ENCODE measurements around the gene LAMB3. TPM values are rescaled to one million over a fixed set of nuclear protein-coding genes. Genes with fewer than 3 reads are reported as not detected.

The LAMB3 gene
- total RNA-seq, 1 donor from 2014 or later, result 4.2 TPM

DNA sequence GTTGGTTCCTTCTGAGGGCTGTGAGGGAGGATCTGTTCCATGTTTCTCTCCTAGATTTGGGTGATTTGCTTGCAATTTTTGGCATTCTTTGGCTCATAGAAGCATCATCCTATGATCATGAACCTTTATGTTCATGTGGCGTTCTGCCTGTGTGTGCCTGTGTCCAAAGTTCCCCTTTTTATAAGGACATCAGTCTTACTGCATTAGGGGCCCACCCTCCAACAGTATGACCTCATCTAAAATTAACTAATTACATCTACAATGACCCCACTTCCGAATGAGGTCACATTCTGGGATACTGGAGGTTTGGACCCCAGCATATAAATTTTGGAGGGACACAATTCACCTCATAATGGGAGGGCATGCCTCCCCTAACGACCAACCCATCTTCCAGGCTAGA, 81.5 kb downstream of the LAMB3 start:
- Histone ChIP-seq H3K27ac (ENCODE audit: low read depth, low read length) (no peak overlapping the region), H2AFZ (ENCODE audit: low read depth, low read length) (no peak overlapping the region), H3K4me3 (ENCODE audit: insufficient read depth, low read depth, low read length) (no peak overlapping the region), H3K9ac (ENCODE audit: low read length) (no peak overlapping the region), H3K36me3 (ENCODE audit: insufficient read depth, low read length) (no peaks in the 10 kb centered on the region), H3K4me1 (ENCODE audit: insufficient read depth, low read length) (peaks cover 5% of the 10 kb centered on the region), H3K9me3 (ENCODE audit: insufficient read depth, low read depth, low read length) (no peaks in the 10 kb centered on the region), H3K4me2 (ENCODE audit: low read length) (no peak overlapping the region), H3K27me3 (ENCODE audit: insufficient read depth, low read length) (peaks cover 32% of the 10 kb centered on the region), H3K79me2 (ENCODE audit: insufficient read depth, low read length) (no peaks in the 10 kb centered on the region), H4K20me1 (ENCODE audit: insufficient read depth, low read length) (no peaks in the 10 kb centered on the region)
- H3K27me3 Mint-ChIP-seq (ENCODE audit: low read depth, unreplicated experiment), result peaks cover 40% of the 10 kb centered on the region
- H3K4me3 Mint-ChIP-seq (ENCODE audit: unreplicated experiment), result no peak overlapping the region
- FAIRE-seq, result no peak
- H3K9me3 Mint-ChIP-seq (ENCODE audit: unreplicated experiment), result no peaks in the 10 kb centered on the region
- peaks cover 14% of the 10 kb centered on the region for H3K4me1 Mint-ChIP-seq (ENCODE audit: low read depth, unreplicated experiment)
- TF ChIP-seq, protein P1, sequence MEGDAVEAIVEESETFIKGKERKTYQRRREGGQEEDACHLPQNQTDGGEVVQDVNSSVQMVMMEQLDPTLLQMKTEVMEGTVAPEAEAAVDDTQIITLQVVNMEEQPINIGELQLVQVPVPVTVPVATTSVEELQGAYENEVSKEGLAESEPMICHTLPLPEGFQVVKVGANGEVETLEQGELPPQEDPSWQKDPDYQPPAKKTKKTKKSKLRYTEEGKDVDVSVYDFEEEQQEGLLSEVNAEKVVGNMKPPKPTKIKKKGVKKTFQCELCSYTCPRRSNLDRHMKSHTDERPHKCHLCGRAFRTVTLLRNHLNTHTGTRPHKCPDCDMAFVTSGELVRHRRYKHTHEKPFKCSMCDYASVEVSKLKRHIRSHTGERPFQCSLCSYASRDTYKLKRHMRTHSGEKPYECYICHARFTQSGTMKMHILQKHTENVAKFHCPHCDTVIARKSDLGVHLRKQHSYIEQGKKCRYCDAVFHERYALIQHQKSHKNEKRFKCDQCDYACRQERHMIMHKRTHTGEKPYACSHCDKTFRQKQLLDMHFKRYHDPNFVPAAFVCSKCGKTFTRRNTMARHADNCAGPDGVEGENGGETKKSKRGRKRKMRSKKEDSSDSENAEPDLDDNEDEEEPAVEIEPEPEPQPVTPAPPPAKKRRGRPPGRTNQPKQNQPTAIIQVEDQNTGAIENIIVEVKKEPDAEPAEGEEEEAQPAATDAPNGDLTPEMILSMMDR (IDR thresholded peaks at IDR 0.05; ENCODE audit: insufficient read depth, low read depth, low read length), result no peak
- TF ChIP-seq EZH2 (IDR thresholded peaks at IDR 0.05; ENCODE audit: insufficient read depth, low read length), result no peak
- DNase-seq (ENCODE audit: low read depth), result no peak
- no peaks in the 10 kb centered on the region for H3K36me3 Mint-ChIP-seq (ENCODE audit: low read depth, unreplicated experiment)
- H3K27ac Mint-ChIP-seq (ENCODE audit: unreplicated experiment), result no peak overlapping the region

DNA sequence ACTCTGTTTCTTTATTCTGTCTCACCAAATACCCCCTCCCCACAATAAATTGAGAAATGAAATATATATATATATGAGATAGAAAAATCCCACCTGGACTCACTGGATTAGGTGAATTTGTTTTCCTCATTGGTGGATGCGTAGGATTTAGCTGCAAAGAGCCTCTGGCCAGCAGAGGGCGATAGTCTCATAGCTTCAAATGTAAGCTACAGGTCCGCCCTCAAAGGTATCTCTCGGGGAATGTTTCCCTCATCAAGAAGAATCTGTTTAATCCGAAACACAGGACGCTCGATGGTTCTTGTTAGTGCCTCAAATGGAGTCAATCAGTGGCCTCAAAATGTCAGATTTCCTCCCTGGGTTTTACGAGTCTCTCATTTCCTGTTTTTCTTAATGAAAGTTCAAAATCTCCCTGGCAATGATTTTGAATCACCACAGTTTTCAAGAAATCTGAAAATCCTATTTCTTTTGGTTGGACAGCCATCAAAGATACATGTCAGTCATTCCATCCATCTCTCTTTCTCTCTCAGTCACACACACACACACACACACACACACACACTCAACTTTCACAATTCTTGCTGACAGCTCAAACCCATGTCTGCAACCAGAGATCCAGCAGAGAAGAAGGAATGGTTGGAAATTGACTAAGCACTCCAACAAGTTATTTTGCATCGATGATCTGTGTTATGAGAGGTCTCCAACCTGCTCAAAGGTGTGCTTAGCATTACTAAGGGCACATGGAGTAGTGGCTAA, 82.6 kb downstream of the LAMB3 start:
- Histone ChIP-seq H3K4me3 (ENCODE audit: insufficient read depth, low read depth, low read length) (peak overlapping the region; percentile 11), H3K4me2 (ENCODE audit: low read length) (peak overlapping the region; percentile 69), H3K79me2 (ENCODE audit: insufficient read depth, low read length) (no peaks in the 10 kb centered on the region), H3K9me3 (ENCODE audit: insufficient read depth, low read depth, low read length) (no peaks in the 10 kb centered on the region), H4K20me1 (ENCODE audit: insufficient read depth, low read length) (no peaks in the 10 kb centered on the region), H3K27ac (ENCODE audit: low read depth, low read length) (no peak overlapping the region), H3K36me3 (ENCODE audit: insufficient read depth, low read length) (no peaks in the 10 kb centered on the region), H3K9ac (ENCODE audit: low read length) (no peak overlapping the region), H3K4me1 (ENCODE audit: insufficient read depth, low read length) (peaks cover 5% of the 10 kb centered on the region), H2AFZ (ENCODE audit: low read depth, low read length) (peak overlapping the region; percentile 43), H3K27me3 (ENCODE audit: insufficient read depth, low read length) (peaks cover 24% of the 10 kb centered on the region)
- Mint-ChIP-seq H3K4me3 (ENCODE audit: unreplicated experiment) (peak overlapping the region; percentile 21), H3K27ac (ENCODE audit: unreplicated experiment) (no peak overlapping the region), H3K9me3 (ENCODE audit: unreplicated experiment) (no peaks in the 10 kb centered on the region), H3K4me1 (ENCODE audit: low read depth, unreplicated experiment) (peaks cover 14% of the 10 kb centered on the region), H3K27me3 (ENCODE audit: low read depth, unreplicated experiment) (peaks cover 37% of the 10 kb centered on the region), H3K36me3 (ENCODE audit: low read depth, unreplicated experiment) (no peaks in the 10 kb centered on the region)
- TF ChIP-seq EZH2 (IDR thresholded peaks at IDR 0.05; ENCODE audit: insufficient read depth, low read length), result no peak
- TF ChIP-seq, protein P1 (IDR thresholded peaks at IDR 0.05; ENCODE audit: insufficient read depth, low read depth, low read length), result peak; percentile 97
- no peak for FAIRE-seq
- DNase-seq (ENCODE audit: low read depth), result peak; percentile 54

DNA sequence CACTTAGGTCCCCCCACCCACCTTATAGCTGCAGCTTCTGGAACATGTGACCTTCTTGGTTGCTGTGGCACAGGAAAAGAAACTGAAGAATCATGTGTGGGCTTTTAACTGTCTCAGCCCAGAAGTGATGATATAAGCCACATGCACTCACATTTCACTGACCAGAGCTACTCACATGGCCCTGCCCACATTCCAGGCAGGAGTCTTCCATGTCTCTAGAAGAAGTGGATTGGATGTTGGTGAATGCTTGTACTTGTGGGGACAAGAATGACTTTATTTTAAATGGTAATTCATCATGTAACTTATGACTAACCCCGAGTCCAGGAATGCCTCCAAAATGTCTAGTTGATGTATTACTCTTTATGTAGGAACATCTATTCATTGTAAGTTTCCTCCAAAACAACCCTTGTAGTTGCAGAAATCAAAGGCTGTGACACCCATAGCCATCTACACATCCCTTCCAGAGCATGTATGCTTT, 84.5 kb downstream of the LAMB3 start:
- Mint-ChIP-seq H3K4me3 (ENCODE audit: unreplicated experiment) (no peak overlapping the region), H3K27ac (ENCODE audit: unreplicated experiment) (peak overlapping the region; percentile 75), H3K9me3 (ENCODE audit: unreplicated experiment) (no peaks in the 10 kb centered on the region), H3K36me3 (ENCODE audit: low read depth, unreplicated experiment) (no peaks in the 10 kb centered on the region), H3K27me3 (ENCODE audit: low read depth, unreplicated experiment) (peaks cover 35% of the 10 kb centered on the region), H3K4me1 (ENCODE audit: low read depth, unreplicated experiment) (peaks cover 14% of the 10 kb centered on the region)
- H3K4me3 ChIP-seq (ENCODE audit: insufficient read depth, low read depth, low read length), result no peak overlapping the region
- DNase-seq (ENCODE audit: low read depth) (peak; percentile 88), FAIRE-seq (peak; percentile 59)
- TF ChIP-seq, protein P1 (IDR thresholded peaks at IDR 0.05; ENCODE audit: insufficient read depth, low read depth, low read length), result no peak
- TF ChIP-seq EZH2 (IDR thresholded peaks at IDR 0.05; ENCODE audit: insufficient read depth, low read length), result no peak
- H2AFZ ChIP-seq (ENCODE audit: low read depth, low read length), result no peak overlapping the region
- H3K27ac ChIP-seq (ENCODE audit: low read depth, low read length), result no peak overlapping the region
- peaks cover 22% of the 10 kb centered on the region for H3K27me3 ChIP-seq (ENCODE audit: insufficient read depth, low read length)
- no peaks in the 10 kb centered on the region for H4K20me1 ChIP-seq (ENCODE audit: insufficient read depth, low read length)
- no peaks in the 10 kb centered on the region for H3K79me2 ChIP-seq (ENCODE audit: insufficient read depth, low read length)
- no peak overlapping the region for H3K4me2 ChIP-seq (ENCODE audit: low read length)
- H3K9me3 ChIP-seq (ENCODE audit: insufficient read depth, low read depth, low read length), result no peaks in the 10 kb centered on the region
- H3K36me3 ChIP-seq (ENCODE audit: insufficient read depth, low read length), result no peaks in the 10 kb centered on the region
- peaks cover 5% of the 10 kb centered on the region for H3K4me1 ChIP-seq (ENCODE audit: insufficient read depth, low read length)
- H3K9ac ChIP-seq (ENCODE audit: low read length), result no peak overlapping the region

Data from astrocyte (in vitro differentiated cells and primary cell).